HG02623 (cell line): ENCODE data around the gene PLEKHA7.

Experiments used
- ATAC-seq: cut with Tn5 transposase; IDR thresholded peaks from one replicate; pipeline ENCODE4 v1.9.1; 2021; ENCODE audit warnings: moderate library complexity; ENCODE audit not compliant: unreplicated experiment

The PLEKHA7 gene

GRCh38 chr11:16854979-16855378 is 159.2 kb downstream of the PLEKHA7 start:
- ATAC-seq, result no peak

GRCh38 chr11:16853859-16854258 is 160.4 kb downstream of the PLEKHA7 start:
- ATAC-seq, result no peak

- no peak for ATAC-seq
Observed at GRCh38 chr11:16853266-16853665, 160.9 kb downstream of the PLEKHA7 start.

- ATAC-seq, result no peak
Observed at GRCh38 chr11:16846305-16846704, 167.9 kb downstream of the PLEKHA7 start.

- no peak for ATAC-seq
Observed at GRCh38 chr11:16844268-16844771, 169.9 kb downstream of the PLEKHA7 start.

GRCh38 chr11:16843294-16843693 is 170.9 kb downstream of the PLEKHA7 start:
- ATAC-seq, result no peak

- peak; percentile 61 for ATAC-seq
Observed at GRCh38 chr11:16841984-16842383, 172.2 kb downstream of the PLEKHA7 start.

GRCh38 chr11:16841481-16841880 is 172.7 kb downstream of the PLEKHA7 start:
- ATAC-seq, result peak; percentile 27

- no peak for ATAC-seq
Observed at GRCh38 chr11:16840951-16841350, 173.3 kb downstream of the PLEKHA7 start.

- ATAC-seq, result no peak
Observed at GRCh38 chr11:16839821-16840220, 174.4 kb downstream of the PLEKHA7 start.

- no peak for ATAC-seq
Observed at GRCh38 chr11:16834384-16834783, 179.8 kb downstream of the PLEKHA7 start.

GRCh38 chr11:16833026-16833425 is 181.2 kb downstream of the PLEKHA7 start:
- no peak for ATAC-seq

- no peak for ATAC-seq
Observed at GRCh38 chr11:16832193-16832539, 182.0 kb downstream of the PLEKHA7 start.

- ATAC-seq, result no peak
Observed at GRCh38 chr11:16831316-16832192, 182.7 kb downstream of the PLEKHA7 start.

GRCh38 chr11:16827139-16827538 is 187.1 kb downstream of the PLEKHA7 start:
- no peak for ATAC-seq

GRCh38 chr11:16825968-16826367 is 188.2 kb downstream of the PLEKHA7 start:
- no peak for ATAC-seq

GRCh38 chr11:16825101-16825500 is 189.1 kb downstream of the PLEKHA7 start:
- no peak for ATAC-seq

GRCh38 chr11:16820324-16821092 is 193.7 kb downstream of the PLEKHA7 start:
- peak; percentile 87 for ATAC-seq

- ATAC-seq, result no peak
Observed at GRCh38 chr11:16818284-16818683, 195.9 kb downstream of the PLEKHA7 start.

- no peak for ATAC-seq
Observed at GRCh38 chr11:16817351-16817750, 196.9 kb downstream of the PLEKHA7 start.

- ATAC-seq, result no peak
Observed at GRCh38 chr11:16816358-16817270, 197.6 kb downstream of the PLEKHA7 start.
